ENCODE measurements around the gene INS. TPM values are rescaled to one million over a fixed set of nuclear protein-coding genes. Genes with fewer than 3 reads are reported as not detected.

The INS gene
- polyA plus RNA-seq, 1 experiment: not detected

GRCh38 chr11:2113776-2114175 is 47.2 kb downstream of the INS start:
- ChIA-PET POLR2A (no interaction called here), CTCF (interaction anchor here (1.3 to 1.9 kb wide), 3 partner anchors 16 to 38 kb away, joined by 3 to 6 read pairs (median 4); no protein-coding TSS in a partner anchor)
- H3K36me3 ChIP-seq (ENCODE audit: control insufficient read depth, insufficient read depth, low read length): no peaks in the 10 kb centered on the region
- no peak for TF ChIP-seq CTCF (IDR thresholded peaks at IDR 0.05; ENCODE audit: insufficient read depth, low read depth, low read length)
- no peak overlapping the region for H3K4me3 ChIP-seq (ENCODE audit: low read depth, low read length)
- no peak for DNase-seq (ENCODE audit: low read depth)
- H3K27me3 ChIP-seq (ENCODE audit: control insufficient read depth, insufficient read depth, low read length): no peaks in the 10 kb centered on the region; the same call in 1 of the 2 replicates

GRCh38 chr11:2110521-2110920 is 50.5 kb downstream of the INS start:
- DNase-seq (ENCODE audit: low read depth): no peak
- Histone ChIP-seq H3K27me3 (ENCODE audit: control insufficient read depth, insufficient read depth, low read length) (no peaks in the 10 kb centered on the region; the same call in 1 of the 2 replicates), H3K4me3 (ENCODE audit: low read depth, low read length) (no peak overlapping the region), H3K36me3 (ENCODE audit: control insufficient read depth, insufficient read depth, low read length) (no peaks in the 10 kb centered on the region)
- POLR2A ChIA-PET: no interaction called here
- TF ChIP-seq CTCF (IDR thresholded peaks at IDR 0.05; ENCODE audit: insufficient read depth, low read depth, low read length): no peak
- CTCF ChIA-PET: interaction anchor here (2.7 kb wide), 1 partner anchor 40 kb away, joined by 7 read pairs; no protein-coding TSS in a partner anchor

Small RNA genes lying within 50 kb of the gene (small RNA-seq; reads per million reads assigned to genes)
- gene MIR4686 (ENCODE audit: insufficient read length, low read depth, low replicate concordance) (not detected), gene MIR483 (ENCODE audit: insufficient read length, low read depth, low replicate concordance) (3.4 reads per million, percentile 44 among the genes with 10 or more reads in this experiment)

Other genes with a start within 250 kb of the INS start
- not detected in 2 replicates for gene TNNT3, start 241.5 kb downstream of the INS start, polyA plus RNA-seq (2011; rRNA removed)
- gene MRPL23, start 213.9 kb downstream of the INS start, polyA plus RNA-seq (2011; rRNA removed): 39.8 and 43.5 TPM in 2 replicates
- gene H19, start 163.4 kb downstream of the INS start, polyA plus RNA-seq (2011; rRNA removed): 1.7 and 1.9 TPM in 2 replicates
- gene IGF2, start 21.8 kb downstream of the INS start, polyA plus RNA-seq (2011; rRNA removed): 20.3 and 20.4 TPM in 2 replicates
- gene TH, start 10.6 kb upstream of the INS start, polyA plus RNA-seq (2011; rRNA removed): not detected in 2 replicates
- not detected in 2 replicates for gene ASCL2, start 109.4 kb upstream of the INS start, polyA plus RNA-seq (2011; rRNA removed)
- gene C11orf21, start 140.7 kb upstream of the INS start, polyA plus RNA-seq (2011; rRNA removed): not detected in 2 replicates
- gene TSPAN32, start 140.8 kb upstream of the INS start, polyA plus RNA-seq (2011; rRNA removed): 0.42 TPM in 1 of 2 replicates, not detected in the other
- 479 and 875 TPM in 2 replicates for gene CD81, start 216.1 kb upstream of the INS start, polyA plus RNA-seq (2011; rRNA removed)
- 16.3 and 30.5 TPM in 2 replicates for gene TSSC4, start 239.5 kb upstream of the INS start, polyA plus RNA-seq (2011; rRNA removed)